Measurements from ENCODE around the gene AP1S2.
A peak's percentile ranks its signal among the peaks of the same experiment; 100 is the strongest.

AP1S2 gene

GRCh38 chrX:15814771-15815365, 39.7 kb downstream of the AP1S2 start:
- no peaks in the 10 kb centered on the region for H3K4me1 ChIP-seq (ENCODE audit: control insufficient read depth in 1 of 2, insufficient read depth in 2 of 2, low read length in 2 of 2)
- H3K4me3 ChIP-seq (ENCODE audit: low read depth in 1 of 2, low read length in 2 of 2) = no peak overlapping the region
- H3K36me3 ChIP-seq (ENCODE audit: control insufficient read depth in 1 of 2, insufficient read depth in 2 of 2, low read length in 2 of 2) = peaks cover 2 to 24% of the 10 kb centered on the region in 2 donors
- H3K27ac ChIP-seq (ENCODE audit: low read depth, low read length) = no peak overlapping the region
- H3K9ac ChIP-seq (ENCODE audit: low read depth in 1 of 2, low read length in 2 of 2) = no peak overlapping the region
- no peaks in the 10 kb centered on the region for H3K27me3 ChIP-seq (ENCODE audit: control insufficient read depth in 1 of 2, insufficient read depth in 2 of 2, low read length in 2 of 2)
- H3K9me3 ChIP-seq (ENCODE audit: control insufficient read depth in 1 of 2, low read length in 2 of 2) = no peaks in the 10 kb centered on the region

- H3K27ac ChIP-seq (ENCODE audit: low read depth, low read length) = no peak overlapping the region
- H3K36me3 ChIP-seq (ENCODE audit: control insufficient read depth in 1 of 2, insufficient read depth in 2 of 2, low read length in 2 of 2) = peaks cover 0 to 30% of the 10 kb centered on the region in 2 donors
- no peak overlapping the region for H3K9ac ChIP-seq (ENCODE audit: low read depth in 1 of 2, low read length in 2 of 2)
- no peaks in the 10 kb centered on the region for H3K27me3 ChIP-seq (ENCODE audit: control insufficient read depth in 1 of 2, insufficient read depth in 2 of 2, low read length in 2 of 2)
- H3K4me1 ChIP-seq (ENCODE audit: control insufficient read depth in 1 of 2, insufficient read depth in 2 of 2, low read length in 2 of 2) = no peaks in the 10 kb centered on the region
- no peaks in the 10 kb centered on the region for H3K9me3 ChIP-seq (ENCODE audit: control insufficient read depth in 1 of 2, low read length in 2 of 2)
- H3K4me3 ChIP-seq (ENCODE audit: low read depth in 1 of 2, low read length in 2 of 2) = no peak overlapping the region
Measured at GRCh38 chrX:15813416-15813815, 41.2 kb downstream of the AP1S2 start.

- Histone ChIP-seq H3K9ac (ENCODE audit: low read depth in 1 of 2, low read length in 2 of 2) (no peak overlapping the region), H3K4me1 (ENCODE audit: control insufficient read depth in 1 of 2, insufficient read depth in 2 of 2, low read length in 2 of 2) (no peaks in the 10 kb centered on the region), H3K36me3 (ENCODE audit: control insufficient read depth in 1 of 2, insufficient read depth in 2 of 2, low read length in 2 of 2) (peaks cover 0 to 30% of the 10 kb centered on the region in 2 donors), H3K27ac (ENCODE audit: low read depth, low read length) (no peak overlapping the region), H3K4me3 (ENCODE audit: low read depth in 1 of 2, low read length in 2 of 2) (no peak overlapping the region), H3K27me3 (ENCODE audit: control insufficient read depth in 1 of 2, insufficient read depth in 2 of 2, low read length in 2 of 2) (no peaks in the 10 kb centered on the region), H3K9me3 (ENCODE audit: control insufficient read depth in 1 of 2, low read length in 2 of 2) (no peaks in the 10 kb centered on the region)
Measured at GRCh38 chrX:15812192-15812938, 42.2 kb downstream of the AP1S2 start.

GRCh38 chrX:15808254-15808653, 46.4 kb downstream of the AP1S2 start:
- Histone ChIP-seq H3K4me1 (ENCODE audit: control insufficient read depth in 1 of 2, insufficient read depth in 2 of 2, low read length in 2 of 2) (no peaks in the 10 kb centered on the region), H3K4me3 (ENCODE audit: low read depth in 1 of 2, low read length in 2 of 2) (no peak overlapping the region), H3K9me3 (ENCODE audit: control insufficient read depth in 1 of 2, low read length in 2 of 2) (no peaks in the 10 kb centered on the region), H3K27ac (ENCODE audit: low read depth, low read length) (no peak overlapping the region), H3K9ac (ENCODE audit: low read depth in 1 of 2, low read length in 2 of 2) (no peak overlapping the region), H3K36me3 (ENCODE audit: control insufficient read depth in 1 of 2, insufficient read depth in 2 of 2, low read length in 2 of 2) (peaks cover 11 to 22% of the 10 kb centered on the region in 2 donors), H3K27me3 (ENCODE audit: control insufficient read depth in 1 of 2, insufficient read depth in 2 of 2, low read length in 2 of 2) (no peaks in the 10 kb centered on the region)

- no peak overlapping the region for H3K9ac ChIP-seq (ENCODE audit: low read depth in 1 of 2, low read length in 2 of 2)
- H3K4me3 ChIP-seq (ENCODE audit: low read depth in 1 of 2, low read length in 2 of 2) = no peak overlapping the region
- peaks cover 11 to 24% of the 10 kb centered on the region in 2 donors for H3K36me3 ChIP-seq (ENCODE audit: control insufficient read depth in 1 of 2, insufficient read depth in 2 of 2, low read length in 2 of 2)
- H3K9me3 ChIP-seq (ENCODE audit: control insufficient read depth in 1 of 2, low read length in 2 of 2) = no peaks in the 10 kb centered on the region
- H3K4me1 ChIP-seq (ENCODE audit: control insufficient read depth in 1 of 2, insufficient read depth in 2 of 2, low read length in 2 of 2) = no peaks in the 10 kb centered on the region
- no peak overlapping the region for H3K27ac ChIP-seq (ENCODE audit: low read depth, low read length)
- H3K27me3 ChIP-seq (ENCODE audit: control insufficient read depth in 1 of 2, insufficient read depth in 2 of 2, low read length in 2 of 2) = no peaks in the 10 kb centered on the region
Measured at GRCh38 chrX:15804563-15804962, 50.0 kb downstream of the AP1S2 start.

GRCh38 chrX:15797707-15798106, 56.9 kb downstream of the AP1S2 start:
- no peak overlapping the region for H3K27ac ChIP-seq (ENCODE audit: low read depth, low read length)
- peaks cover 0 to 9% of the 10 kb centered on the region in 2 donors for H3K36me3 ChIP-seq (ENCODE audit: control insufficient read depth in 1 of 2, insufficient read depth in 2 of 2, low read length in 2 of 2)
- H3K4me3 ChIP-seq (ENCODE audit: low read depth in 1 of 2, low read length in 2 of 2) = no peak overlapping the region
- no peaks in the 10 kb centered on the region for H3K27me3 ChIP-seq (ENCODE audit: control insufficient read depth in 1 of 2, insufficient read depth in 2 of 2, low read length in 2 of 2)
- H3K9ac ChIP-seq (ENCODE audit: low read depth in 1 of 2, low read length in 2 of 2) = no peak overlapping the region
- H3K4me1 ChIP-seq (ENCODE audit: control insufficient read depth in 1 of 2, insufficient read depth in 2 of 2, low read length in 2 of 2) = no peaks in the 10 kb centered on the region
- no peaks in the 10 kb centered on the region for H3K9me3 ChIP-seq (ENCODE audit: control insufficient read depth in 1 of 2, low read length in 2 of 2)

GRCh38 chrX:15790769-15791290, 63.8 kb downstream of the AP1S2 start:
- Histone ChIP-seq H3K27ac (ENCODE audit: low read depth, low read length) (peak overlapping the region; percentile 81), H3K9ac (ENCODE audit: low read depth in 1 of 2, low read length in 2 of 2) (peak overlapping the region; percentile 73 to 74), H3K9me3 (ENCODE audit: control insufficient read depth in 1 of 2, low read length in 2 of 2) (no peaks in the 10 kb centered on the region), H3K27me3 (ENCODE audit: control insufficient read depth in 1 of 2, insufficient read depth in 2 of 2, low read length in 2 of 2) (no peaks in the 10 kb centered on the region), H3K36me3 (ENCODE audit: control insufficient read depth in 1 of 2, insufficient read depth in 2 of 2, low read length in 2 of 2) (no peaks in the 10 kb centered on the region), H3K4me3 (ENCODE audit: low read depth in 1 of 2, low read length in 2 of 2) (peak overlapping the region; percentile 86 to 88), H3K4me1 (ENCODE audit: control insufficient read depth in 1 of 2, insufficient read depth in 2 of 2, low read length in 2 of 2) (no peaks in the 10 kb centered on the region)

- Histone ChIP-seq H3K9me3 (ENCODE audit: control insufficient read depth in 1 of 2, low read length in 2 of 2) (no peaks in the 10 kb centered on the region), H3K27ac (ENCODE audit: low read depth, low read length) (peak within 1 kb of the TSS; percentile 81), H3K36me3 (ENCODE audit: control insufficient read depth in 1 of 2, insufficient read depth in 2 of 2, low read length in 2 of 2) (no peaks in the 10 kb centered on the region), H3K27me3 (ENCODE audit: control insufficient read depth in 1 of 2, insufficient read depth in 2 of 2, low read length in 2 of 2) (no peaks in the 10 kb centered on the region), H3K4me3 (ENCODE audit: low read depth in 1 of 2, low read length in 2 of 2) (peak within 1 kb of the TSS; percentile 86 to 88), H3K4me1 (ENCODE audit: control insufficient read depth in 1 of 2, insufficient read depth in 2 of 2, low read length in 2 of 2) (no peaks in the 10 kb centered on the region), H3K9ac (ENCODE audit: low read depth in 1 of 2, low read length in 2 of 2) (peak within 1 kb of the TSS; percentile 73 to 74)
Measured at GRCh38 chrX:15789979-15790768, 64.4 kb downstream of the AP1S2 start, which contains the start of gene ZRSR2. Gene ZRSR2 (plus strand): TSS chrX:15790484. CDS start chrX:15790496, 12 bp downstream.

- H3K27ac ChIP-seq (ENCODE audit: low read depth, low read length) = no peak overlapping the region
- H3K36me3 ChIP-seq (ENCODE audit: control insufficient read depth in 1 of 2, insufficient read depth in 2 of 2, low read length in 2 of 2) = no peaks in the 10 kb centered on the region
- no peaks in the 10 kb centered on the region for H3K9me3 ChIP-seq (ENCODE audit: control insufficient read depth in 1 of 2, low read length in 2 of 2)
- no peak overlapping the region for H3K4me3 ChIP-seq (ENCODE audit: low read depth in 1 of 2, low read length in 2 of 2)
- no peak overlapping the region for H3K9ac ChIP-seq (ENCODE audit: low read depth in 1 of 2, low read length in 2 of 2)
- no peaks in the 10 kb centered on the region for H3K27me3 ChIP-seq (ENCODE audit: control insufficient read depth in 1 of 2, insufficient read depth in 2 of 2, low read length in 2 of 2)
- H3K4me1 ChIP-seq (ENCODE audit: control insufficient read depth in 1 of 2, insufficient read depth in 2 of 2, low read length in 2 of 2) = no peaks in the 10 kb centered on the region
Measured at GRCh38 chrX:15786915-15787314, 67.7 kb downstream of the AP1S2 start.
